Middle frontal gyrus (tissue), 1 donor: ENCODE measurements around the gene ADAMTS14.
"Not testable (repeated sequence)": the region's sequence is repeated elsewhere in the genome, so short reads cannot be mapped to it uniquely, and the experiment has no call there.

Source experiments
- DNase-seq: peaks from one replicate; pipeline ENCODE4 v3.0.0-alpha.2; 2015; ENCODE audit warnings: low spot score; ENCODE audit errors: extremely low spot score

ADAMTS14 gene

GRCh38 chr10:70655316-70655715 is 17.0 kb upstream of the ADAMTS14 start:
- no peak for DNase-seq

- no peak for DNase-seq
Measured at GRCh38 chr10:70656489-70656888, 15.8 kb upstream of the ADAMTS14 start.

- no peak for DNase-seq
Measured at GRCh38 chr10:70657041-70657440, 15.3 kb upstream of the ADAMTS14 start.

GRCh38 chr10:70658582-70659136 is 13.6 kb upstream of the ADAMTS14 start:
- DNase-seq: no peak

- no peak for DNase-seq
Measured at GRCh38 chr10:70659306-70659705, 13.0 kb upstream of the ADAMTS14 start.

- peak; percentile 25 for DNase-seq
Measured at GRCh38 chr10:70660722-70661121, 11.6 kb upstream of the ADAMTS14 start.

- DNase-seq: no peak
Measured at GRCh38 chr10:70661623-70662361, 10.5 kb upstream of the ADAMTS14 start.

GRCh38 chr10:70662362-70663220 is 9.7 kb upstream of the ADAMTS14 start:
- no peak for DNase-seq

GRCh38 chr10:70663458-70664409 is 8.6 kb upstream of the ADAMTS14 start:
- not testable (repeated sequence) for DNase-seq

GRCh38 chr10:70664702-70665195 is 7.6 kb upstream of the ADAMTS14 start:
- peak; percentile 76 for DNase-seq

- no peak for DNase-seq
Measured at GRCh38 chr10:70666960-70667798, 5.1 kb upstream of the ADAMTS14 start.

GRCh38 chr10:70667818-70668217 is 4.5 kb upstream of the ADAMTS14 start:
- DNase-seq: not testable (repeated sequence)

GRCh38 chr10:70668454-70668970 is 3.8 kb upstream of the ADAMTS14 start:
- no peak for DNase-seq

GRCh38 chr10:70669015-70669414 is 3.3 kb upstream of the ADAMTS14 start:
- no peak for DNase-seq

GRCh38 chr10:70669732-70670317 is 2.5 kb upstream of the ADAMTS14 start:
- DNase-seq: no peak

- no peak for DNase-seq
Measured at GRCh38 chr10:70671619-70672164, 614 bp upstream of the ADAMTS14 start.

GRCh38 chr10:70673043-70673928 is 980 bp downstream of the ADAMTS14 start:
- DNase-seq: no peak

- DNase-seq: no peak
Measured at GRCh38 chr10:70673929-70674559, 1.7 kb downstream of the ADAMTS14 start.
